Body of pancreas (tissue), 4 donors: ENCODE measurements around the gene HDLBP.

Experiments
- CTCF ChIP-seq, 7 experiments: fragments of 450-650 bp in 4 of 7; fragments of 200-600 bp in 3 of 7; sonication (generic) in 3 of 7; IDR thresholded peaks; one replicate each; pipeline ENCODE4 v1.5.1; 2016 to 2019; ENCODE audit warnings: antibody characterized with exemption in 7 of 7
- POLR2A ChIP-seq, 3 donors: fragments of 450-650 bp; IDR thresholded peaks; one replicate each; pipeline ENCODE4 v1.6.1; 2016; ENCODE audit warnings: antibody characterized with exemption in 3 of 3, mild to moderate bottlenecking in 2 of 3

- TF ChIP-seq CTCF (IDR thresholded peaks at IDR 0.05), result no peak
- no peak for TF ChIP-seq POLR2A (IDR thresholded peaks at IDR 0.05)
Observed at GRCh38 chr2:241187101-241187917, 128.2 kb downstream of the HDLBP start.
